HG03175 (cell line): ENCODE data around the gene EFCAB8.
A peak's percentile ranks its signal among the peaks of the same experiment; 100 is the strongest.
"Not testable (repeated sequence)": the region's sequence is repeated elsewhere in the genome, so short reads cannot be mapped to it uniquely, and the experiment has no call there.

Source experiments
- ATAC-seq: cut with Tn5 transposase; IDR thresholded peaks from one replicate; pipeline ENCODE4 v1.9.1; 2021; ENCODE audit warnings: mild to moderate bottlenecking, moderate library complexity; ENCODE audit not compliant: unreplicated experiment

Gene EFCAB8

GRCh38 chr20:32970115-32970972, 111.6 kb downstream of the EFCAB8 start:
- no peak for ATAC-seq

GRCh38 chr20:32970973-32971300, 112.2 kb downstream of the EFCAB8 start:
- no peak for ATAC-seq

GRCh38 chr20:32971703-32972161, 113.0 kb downstream of the EFCAB8 start:
- peak; percentile 14 for ATAC-seq

- peak; percentile 85 for ATAC-seq
These were observed 113.7 kb downstream of the EFCAB8 start for GRCh38 chr20:32972181-32973076.

GRCh38 chr20:32973077-32973717, 114.5 kb downstream of the EFCAB8 start:
- no peak for ATAC-seq

- ATAC-seq, result not testable (repeated sequence)
These were observed 115.7 kb downstream of the EFCAB8 start for GRCh38 chr20:32974204-32975064.

GRCh38 chr20:32975121-32975520, 116.4 kb downstream of the EFCAB8 start:
- ATAC-seq, result not testable (repeated sequence)

GRCh38 chr20:32975698-32976674, 117.3 kb downstream of the EFCAB8 start:
- ATAC-seq, result no peak

GRCh38 chr20:32976746-32977145, 118.0 kb downstream of the EFCAB8 start:
- ATAC-seq, result no peak

GRCh38 chr20:32977281-32978008, 118.7 kb downstream of the EFCAB8 start:
- ATAC-seq, result no peak

GRCh38 chr20:32978009-32978335, 119.2 kb downstream of the EFCAB8 start:
- no peak for ATAC-seq

GRCh38 chr20:32979201-32979998, 120.7 kb downstream of the EFCAB8 start:
- ATAC-seq, result no peak

- ATAC-seq, result no peak
These were observed 121.6 kb downstream of the EFCAB8 start for GRCh38 chr20:32980131-32980941.

- no peak for ATAC-seq
These were observed 122.3 kb downstream of the EFCAB8 start for GRCh38 chr20:32980990-32981389.

- no peak for ATAC-seq
These were observed 124.1 kb downstream of the EFCAB8 start for GRCh38 chr20:32982617-32983458.

- ATAC-seq, result no peak
These were observed 124.9 kb downstream of the EFCAB8 start for GRCh38 chr20:32983459-32984112.
